HG03565 (cell line): ENCODE measurements around the gene TAOK1.
A peak's percentile ranks its signal among the peaks of the same experiment; 100 is the strongest.

Source experiments
- ATAC-seq: cut with Tn5 transposase; IDR thresholded peaks from one replicate; pipeline ENCODE4 v1.9.1; 2021; ENCODE audit warnings: mild to moderate bottlenecking, moderate library complexity; ENCODE audit not compliant: unreplicated experiment

Gene TAOK1

GRCh38 chr17:29581583-29582253, 191.6 kb downstream of the TAOK1 start:
- ATAC-seq: no peak

- ATAC-seq: no peak
Measured at GRCh38 chr17:29582254-29582765, 192.1 kb downstream of the TAOK1 start.

GRCh38 chr17:29582772-29583171, 192.6 kb downstream of the TAOK1 start:
- ATAC-seq: no peak

GRCh38 chr17:29583324-29584248, 193.4 kb downstream of the TAOK1 start:
- ATAC-seq: no peak

GRCh38 chr17:29584452-29585079, 194.4 kb downstream of the TAOK1 start:
- no peak for ATAC-seq

GRCh38 chr17:29585080-29585751, 195.1 kb downstream of the TAOK1 start:
- no peak for ATAC-seq

GRCh38 chr17:29586676-29587469, 196.7 kb downstream of the TAOK1 start:
- no peak for ATAC-seq

- no peak for ATAC-seq
Measured at GRCh38 chr17:29587591-29587990, 197.4 kb downstream of the TAOK1 start.

- ATAC-seq: no peak
Measured at GRCh38 chr17:29588017-29588561, 197.9 kb downstream of the TAOK1 start.

- ATAC-seq: peak; percentile 3
Measured at GRCh38 chr17:29588562-29589411, 198.6 kb downstream of the TAOK1 start.

GRCh38 chr17:29589524-29590410, 199.6 kb downstream of the TAOK1 start, which contains the start of gene GIT1:
Gene GIT1, minus strand, starts transcription at chr17:29589648. Its CDS starts 270 bp downstream, at chr17:29589378.
- ATAC-seq: peak; percentile 38

GRCh38 chr17:29590411-29591145, 200.4 kb downstream of the TAOK1 start:
- no peak for ATAC-seq

- ATAC-seq: no peak
Measured at GRCh38 chr17:29591146-29591736, 201.1 kb downstream of the TAOK1 start.

- ATAC-seq: no peak
Measured at GRCh38 chr17:29591737-29592608, 201.8 kb downstream of the TAOK1 start.

GRCh38 chr17:29592850-29593551, 202.8 kb downstream of the TAOK1 start, which contains the start of gene ANKRD13B:
Gene ANKRD13B, plus strand, starts transcription at chr17:29593132. Its CDS starts 490 bp downstream, at chr17:29593622.
- ATAC-seq: no peak
